HepG2 (cell line): ENCODE data around the gene ASAP2.

Source experiments
- HDAC1 ChIP-seq: sonication (generic); formaldehyde crosslinking; IDR thresholded peaks from 2 replicates; pipeline ENCODE4 v1.5.1; 2020; ENCODE audit warnings: mild to moderate bottlenecking, missing genetic modification reagents
- THYN1 ChIP-seq: sonication (generic); formaldehyde crosslinking; IDR thresholded peaks from 2 replicates; pipeline ENCODE4 v1.8.1; 2023; ENCODE audit warnings: low read depth, mild to moderate bottlenecking, moderate library complexity, missing genetic modification reagents, borderline replicate concordance

DNA sequence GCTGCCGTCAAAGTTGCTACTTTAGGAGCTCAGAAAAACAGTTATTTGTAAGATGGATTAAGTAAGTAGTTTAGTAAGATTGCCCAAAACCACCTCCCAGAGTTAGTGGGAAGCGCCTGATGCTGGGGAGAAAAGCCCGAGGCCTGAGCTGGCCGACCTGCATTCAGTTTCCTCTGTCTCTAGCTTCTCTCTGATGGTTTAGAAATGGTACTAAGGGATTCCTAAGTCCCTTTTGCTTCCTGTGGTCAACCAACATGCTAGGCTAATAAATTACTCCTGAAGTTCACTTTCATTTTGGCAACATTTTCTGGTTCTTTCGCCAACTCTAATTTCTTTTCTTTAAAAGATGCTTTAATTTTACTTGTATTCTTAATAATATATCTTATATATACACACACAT lies 60.1 kb downstream of the ASAP2 start:
- TF ChIP-seq THYN1 (CRISPR knock-in tag) (no peak), HDAC1 (CRISPR knock-in tag) (no peak)
